HG03097 (cell line): Measurements from ENCODE around the gene UNC5CL.
"Not testable (repeated sequence)": the region's sequence is repeated elsewhere in the genome, so short reads cannot be mapped to it uniquely, and the experiment has no call there.

Experiments used
- ATAC-seq: cut with Tn5 transposase; IDR thresholded peaks from one replicate; pipeline ENCODE4 v1.9.1; 2021; ENCODE audit not compliant: unreplicated experiment, low FRiP score

UNC5CL gene

DNA sequence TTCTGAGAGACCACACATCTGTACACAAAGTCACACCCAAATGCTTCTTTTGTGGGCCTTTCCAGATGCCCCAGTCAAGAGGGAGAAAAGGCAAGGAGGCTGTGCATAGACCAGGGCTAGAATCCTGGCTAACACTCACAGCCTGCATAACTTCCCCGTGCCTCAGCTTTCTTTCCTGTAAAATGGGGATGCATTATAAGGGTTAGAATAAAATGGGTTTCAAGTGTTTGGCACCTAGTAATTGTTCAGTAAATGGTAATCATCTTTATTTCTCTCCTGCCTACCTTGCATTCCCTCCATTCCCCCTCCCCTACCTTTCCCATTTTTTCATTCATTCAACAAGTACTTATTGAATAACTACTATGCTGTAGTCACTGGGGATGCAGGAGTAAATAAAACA lies 29.4 kb downstream of the UNC5CL start:
- ATAC-seq, result no peak

- no peak for ATAC-seq
These were observed 31.0 kb downstream of the UNC5CL start for GRCh38 chr6:41008011-41008410.

DNA sequence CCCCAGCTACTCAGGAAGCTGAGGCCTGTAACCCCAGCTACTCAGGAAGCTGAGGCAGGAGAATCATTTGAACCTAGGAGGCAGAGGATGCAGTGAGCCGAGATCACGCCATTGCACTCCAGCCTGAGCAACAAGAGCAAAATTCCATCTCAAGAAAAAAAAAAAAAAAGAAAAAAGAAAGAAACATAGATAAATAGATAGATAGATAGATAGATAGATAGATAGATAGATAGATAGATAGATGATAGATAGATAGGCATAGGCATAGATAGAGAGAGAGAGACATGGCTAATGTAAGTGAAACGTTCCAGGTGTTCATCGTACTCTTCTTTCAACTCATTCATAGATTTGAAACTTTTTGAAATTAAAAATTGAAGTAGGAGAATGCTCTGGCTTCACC lies 32.0 kb downstream of the UNC5CL start:
- not testable (repeated sequence) for ATAC-seq

GRCh38 chr6:41006217-41006616 lies 32.8 kb downstream of the UNC5CL start:
- ATAC-seq, result not testable (repeated sequence)

- ATAC-seq, result no peak
These were observed 36.9 kb downstream of the UNC5CL start for GRCh38 chr6:41002168-41002567.

DNA sequence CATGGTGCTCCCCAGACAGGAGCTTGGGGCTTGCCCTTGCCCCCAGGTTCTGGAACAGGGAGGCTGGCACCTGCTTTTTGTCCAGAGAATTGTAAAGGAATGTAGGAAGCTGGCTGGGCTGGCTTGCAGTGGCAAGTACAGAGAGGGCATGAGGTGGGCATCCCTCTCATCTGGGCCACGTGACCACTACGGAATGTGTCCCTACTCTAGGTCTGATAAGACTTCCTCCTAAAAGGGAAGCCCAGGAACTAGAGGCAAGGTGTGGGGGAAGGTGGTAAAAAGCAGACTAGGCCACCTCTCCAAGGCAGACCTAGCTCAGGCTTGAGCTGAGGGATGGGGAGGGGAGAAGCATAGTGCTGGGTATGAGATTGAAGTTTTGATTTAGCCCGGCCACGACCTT lies 38.8 kb downstream of the UNC5CL start:
- ATAC-seq, result no peak

DNA sequence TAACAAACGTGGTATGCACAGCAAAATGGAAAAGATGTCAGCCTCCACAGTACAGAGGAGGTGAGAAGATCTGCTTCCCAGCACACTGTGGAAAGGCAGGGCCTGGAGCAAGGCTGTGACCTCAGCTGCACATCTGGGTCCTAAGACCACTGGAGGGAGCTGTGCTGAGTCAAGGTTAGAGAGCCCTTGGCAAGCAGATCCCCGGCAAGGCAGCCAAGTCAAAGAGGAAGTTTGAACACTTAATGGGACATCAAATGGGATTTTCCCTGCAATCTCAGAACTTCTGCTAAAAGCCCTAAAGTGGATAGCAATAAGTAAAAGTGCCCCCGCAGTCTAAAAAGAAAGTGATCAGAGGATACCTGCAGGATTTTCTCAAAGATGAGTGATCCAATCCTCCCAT lies 39.5 kb downstream of the UNC5CL start:
- ATAC-seq, result no peak

GRCh38 chr6:40998661-40999060 lies 40.4 kb downstream of the UNC5CL start:
- ATAC-seq, result no peak

- no peak for ATAC-seq
These were observed 41.6 kb downstream of the UNC5CL start for GRCh38 chr6:40997234-40997957.

- ATAC-seq, result no peak
These were observed 42.3 kb downstream of the UNC5CL start for GRCh38 chr6:40996591-40997233.

DNA sequence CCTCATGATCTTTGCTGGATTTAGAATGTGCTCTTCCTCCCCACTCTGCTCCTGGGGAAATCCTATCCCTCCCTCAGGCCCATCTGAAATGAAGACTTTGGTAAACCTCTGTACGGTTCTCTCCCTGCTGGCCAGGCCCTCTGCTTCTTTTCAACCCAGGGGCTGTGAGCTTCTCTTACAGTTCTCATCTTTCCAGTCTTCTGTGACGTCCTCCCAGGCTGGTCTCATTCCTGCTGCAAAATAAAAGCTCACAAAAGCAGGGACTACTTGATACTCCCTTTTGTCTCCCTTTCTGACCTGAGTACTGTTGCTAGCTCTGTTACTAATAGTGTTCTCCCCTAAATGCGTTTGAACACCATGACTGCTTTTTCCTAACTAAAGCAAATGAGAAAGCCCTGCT lies 46.3 kb downstream of the UNC5CL start:
- no peak for ATAC-seq

DNA sequence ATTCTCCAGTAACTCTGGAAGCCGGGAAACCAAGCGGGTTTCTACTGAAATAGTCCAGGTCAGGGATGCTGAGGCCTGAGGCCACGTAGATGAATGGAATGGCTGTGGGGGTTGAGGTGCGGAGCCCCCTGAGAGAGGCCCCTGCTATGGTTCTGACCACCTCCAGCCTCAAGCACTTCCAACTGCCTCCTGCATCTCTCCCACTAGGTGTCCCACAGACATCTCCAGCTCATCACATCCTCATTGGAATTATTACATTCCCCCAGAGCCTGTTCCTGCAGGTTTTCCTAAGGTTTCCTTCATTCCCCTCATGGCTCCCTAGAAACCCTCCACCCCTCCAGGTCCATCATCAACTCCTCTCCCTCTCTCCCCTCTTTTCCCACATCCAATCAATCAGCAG lies 48.7 kb downstream of the UNC5CL start:
- no peak for ATAC-seq

DNA sequence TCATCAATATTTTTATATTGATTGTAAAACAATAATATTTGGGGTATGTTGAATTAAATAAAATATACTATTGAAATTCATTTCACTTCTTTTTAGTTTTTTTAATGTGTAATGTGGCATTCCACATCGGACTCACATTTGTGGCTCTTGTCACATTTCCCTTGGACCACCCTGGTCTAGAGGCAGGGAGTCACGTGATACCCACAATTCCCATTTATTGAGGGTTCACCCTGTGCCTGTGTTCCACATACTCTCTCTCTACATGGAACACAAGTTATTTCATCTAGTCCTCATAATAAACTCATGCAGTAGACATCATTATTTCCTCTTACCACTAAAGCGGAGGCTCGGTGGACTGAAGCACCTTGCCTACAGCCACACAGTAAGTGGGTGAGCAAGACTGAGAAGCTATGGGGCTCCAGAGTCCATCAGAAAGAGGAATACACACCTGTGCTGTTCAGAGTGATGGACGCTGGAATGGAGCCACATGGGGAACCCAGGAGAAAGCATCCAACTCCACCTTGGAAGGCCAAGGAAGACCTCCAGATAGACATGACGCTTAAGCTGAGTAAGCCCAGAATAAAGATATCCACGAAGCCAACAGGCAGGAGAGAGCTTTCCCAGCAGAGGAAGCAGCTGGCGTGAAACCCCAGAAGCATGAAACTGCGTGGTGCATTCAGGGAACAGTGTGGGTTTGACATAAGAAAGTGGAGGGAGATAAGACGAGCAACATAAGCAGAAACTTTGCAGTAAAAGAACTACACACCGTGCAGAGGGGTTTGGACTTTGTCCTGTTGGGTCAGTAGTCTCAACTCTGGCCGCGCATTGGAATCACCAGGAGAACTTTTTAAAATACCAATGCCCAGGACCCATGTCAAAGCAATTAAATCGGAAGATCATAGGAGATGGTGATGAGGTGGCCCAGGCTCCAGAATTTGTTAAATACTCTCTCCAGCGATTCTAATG lies 49.5 kb downstream of the UNC5CL start:
- ATAC-seq, result no peak

DNA sequence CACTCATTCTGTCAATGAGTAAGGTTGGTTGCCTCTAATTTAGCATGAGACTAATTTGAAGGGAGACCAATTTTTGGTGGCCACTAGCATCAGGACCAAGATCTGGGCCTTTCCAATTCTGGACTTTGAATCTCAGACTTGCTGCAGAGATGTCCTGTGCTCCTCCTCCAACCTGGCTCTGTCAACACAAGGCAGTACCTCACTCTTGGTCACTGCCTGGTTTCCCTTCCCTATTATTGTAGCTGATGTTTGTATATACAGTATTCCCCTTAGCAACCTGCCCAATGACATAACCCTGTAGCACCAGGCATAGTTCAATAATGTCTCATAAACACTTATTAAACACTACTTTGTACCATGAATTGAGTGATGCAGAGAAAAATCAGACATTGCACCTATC lies 50.4 kb downstream of the UNC5CL start:
- ATAC-seq, result no peak

DNA sequence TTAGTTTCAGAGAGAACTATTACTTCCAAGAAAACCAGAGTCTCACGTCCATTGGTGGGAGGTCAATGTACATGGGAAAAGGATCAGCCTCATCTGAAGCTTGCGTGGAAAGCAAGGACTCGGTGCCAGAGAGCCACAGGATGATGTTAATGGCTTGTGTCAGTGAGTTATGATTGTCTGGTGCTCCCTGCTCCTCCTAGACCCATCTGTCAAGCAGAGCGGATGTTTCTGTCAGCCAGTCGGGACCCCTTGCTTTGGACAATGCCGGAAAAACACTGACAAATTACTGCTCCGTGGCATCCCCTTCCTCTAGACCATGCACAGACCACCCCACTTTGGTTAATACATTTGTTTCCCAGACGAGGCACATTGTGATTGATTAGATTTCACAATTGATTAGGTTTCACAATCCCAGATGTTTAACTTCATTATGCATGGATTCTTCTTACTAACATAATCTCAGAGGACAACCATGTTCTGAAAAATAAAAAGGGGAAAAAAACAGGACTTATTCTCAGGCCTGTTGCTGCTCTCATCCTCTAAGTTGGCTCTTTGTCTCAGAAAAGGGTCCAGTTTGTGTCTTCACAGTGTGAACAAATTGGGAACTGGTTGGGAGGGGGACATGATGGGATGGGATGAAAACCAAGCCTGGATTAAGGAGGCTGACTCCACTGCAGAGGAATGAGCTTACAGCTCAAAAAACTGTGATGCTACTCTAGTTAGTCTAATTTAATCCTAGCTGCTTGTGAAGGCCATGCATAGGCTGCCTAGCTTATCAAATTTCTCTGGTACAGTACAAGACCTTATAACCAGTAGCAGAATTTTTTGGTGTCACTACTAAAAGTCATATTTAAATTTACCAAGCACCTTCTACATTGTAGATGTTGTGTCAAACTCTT lies 51.9 kb downstream of the UNC5CL start:
- no peak for ATAC-seq

DNA sequence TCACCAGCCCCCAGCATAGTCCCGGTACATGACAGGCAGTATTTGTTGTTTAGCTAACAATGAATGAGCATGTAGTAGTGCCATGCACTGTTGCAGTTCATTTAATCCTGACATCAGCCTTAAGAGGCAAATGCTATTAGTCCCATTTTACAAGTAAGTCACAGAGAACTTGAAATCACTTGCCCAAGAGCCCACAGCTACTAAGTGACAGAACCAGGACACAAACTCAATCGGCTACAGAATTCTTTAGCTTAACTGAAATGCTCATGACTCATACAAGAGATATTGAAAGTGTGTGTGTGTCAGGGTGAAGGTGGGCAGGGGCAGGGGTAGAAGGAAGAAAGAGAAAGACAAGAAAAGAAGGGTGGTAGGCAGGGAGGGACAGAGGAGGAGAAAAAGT lies 52.7 kb downstream of the UNC5CL start:
- ATAC-seq, result no peak

- no peak for ATAC-seq
These were observed 55.3 kb downstream of the UNC5CL start for GRCh38 chr6:40983752-40984151.

DNA sequence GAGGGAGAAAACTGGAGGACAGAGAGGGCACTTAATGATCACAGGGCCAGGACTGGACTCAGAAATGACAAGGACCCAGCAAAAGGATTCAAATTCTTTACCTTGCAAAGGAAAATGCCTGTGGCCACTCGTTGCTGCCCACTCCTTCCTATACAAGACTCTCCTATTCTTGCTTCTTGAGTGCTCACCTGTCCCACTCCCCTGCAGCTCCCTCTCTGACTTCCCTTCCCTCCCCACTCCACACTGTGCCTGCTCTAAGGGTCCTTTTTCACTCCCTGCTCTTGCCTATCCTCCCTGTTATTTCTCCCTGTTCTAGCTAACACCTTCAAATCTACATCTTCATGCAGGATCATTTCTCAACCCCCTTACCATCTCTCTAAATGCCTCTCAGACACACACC lies 56.1 kb downstream of the UNC5CL start:
- ATAC-seq, result no peak

- no peak for ATAC-seq
These were observed 60.2 kb downstream of the UNC5CL start for GRCh38 chr6:40978687-40979289.

DNA sequence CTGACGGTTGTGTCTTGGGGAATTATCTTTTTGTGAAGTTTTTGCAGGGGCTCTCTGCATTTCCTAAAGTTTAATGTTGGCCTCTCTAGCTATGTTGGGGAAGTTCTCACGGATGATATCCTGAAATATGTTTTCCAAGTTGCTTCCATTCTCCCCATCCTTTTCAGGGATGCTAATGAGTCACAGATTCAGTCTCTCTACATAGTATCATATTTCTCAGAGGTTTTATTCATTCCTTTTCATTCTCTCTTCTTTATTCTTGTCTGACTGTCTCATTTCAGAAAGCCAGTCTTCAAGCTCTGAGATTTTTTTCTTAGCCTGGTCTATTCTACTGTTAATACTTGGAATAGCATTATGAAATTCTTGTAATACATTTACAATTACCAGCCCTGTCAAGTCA lies 61.3 kb downstream of the UNC5CL start:
- ATAC-seq, result no peak
